Uterus (tissue), 4 donors: Measurements from ENCODE around the gene AGMO. TPM values are rescaled to one million over a fixed set of nuclear protein-coding genes. Genes with fewer than 3 reads are reported as not detected.

Experiments
- DNase-seq, 2 donors: peaks; one replicate each; pipeline ENCODE4 v3.0.0-alpha.2; 2019 to 2020
- H3K27ac ChIP-seq, 2 donors: fragments of 200-600 bp; sonication (generic); 1 replicate in 1 of 2; 2 replicates in 1 of 2; pipeline ENCODE4 v1.5.1; 2016 to 2018
- H3K27me3 ChIP-seq, 2 donors: fragments of 200-600 bp; sonication (generic); one replicate each; pipeline ENCODE4 v1.5.1; 2018 to 2019; ENCODE audit warnings: control low read depth in 1 of 2
- H3K36me3 ChIP-seq, 2 donors: fragments of 200-600 bp; sonication (generic); one replicate each; pipeline ENCODE4 v1.5.1; 2019; ENCODE audit warnings: control low read depth in 1 of 2
- H3K4me1 ChIP-seq, 2 donors: fragments of 200-600 bp; sonication (generic); one replicate each; pipeline ENCODE4 v1.5.1; 2018 to 2019; ENCODE audit warnings: control low read depth in 1 of 2
- H3K4me3 ChIP-seq, 2 donors: fragments of 200-600 bp; sonication (generic); 1 replicate in 1 of 2; 2 replicates in 1 of 2; pipeline ENCODE4 v1.5.1; 2018 to 2019; ENCODE audit warnings: mild to moderate bottlenecking in 1 of 2
- H3K9me3 ChIP-seq, 2 donors: fragments of 200-600 bp; sonication (generic); one replicate each; pipeline ENCODE4 v1.5.1; 2019; ENCODE audit warnings: control low read depth in 1 of 2
- CTCF ChIP-seq, 4 experiments: fragments of 200-600 bp in 2 of 4; fragments of 450-650 bp in 2 of 4; sonication (generic) in 2 of 4; IDR thresholded peaks; one replicate each; pipeline ENCODE4 v1.5.1; 2016 to 2019; ENCODE audit warnings: antibody characterized with exemption in 4 of 4, mild to moderate bottlenecking in 2 of 4, moderate library complexity in 1 of 4
- POLR2A ChIP-seq, 2 donors: fragments of 450-650 bp; IDR thresholded peaks; one replicate each; pipeline ENCODE4 v1.6.1; 2016; ENCODE audit warnings: antibody characterized with exemption in 2 of 2, mild to moderate bottlenecking in 1 of 2, moderate library complexity in 1 of 2
- intact Hi-C: fragments of 100-400 bp; cut with DNase I; formaldehyde crosslinking; loops from one replicate; pipeline ENCODE4 v1.15.1; 2023; ENCODE audit warnings: low total_unique reads
- total RNA-seq, 4 donors: library from RNA; depleted of rRNA in 3 of 4; stranded (reverse); fragments of >200 nt in 3 of 4; gene quantifications; one replicate each; pipeline versions ENCODE4 v1.1.0 to v1.2.4, GENCODE V29; 2014 to 2023
- donor health status: DM: yes; HTN: yes; CAD: no.

Gene AGMO
- total RNA-seq, 4 donors from 2014 or later = 0.24 to 1.5 TPM; not detected in 2

GRCh38 chr7:15546272-15546792 is 15.5 kb downstream of the AGMO start:
- H3K27ac ChIP-seq = no peak overlapping the region
- no peak overlapping the region for H3K4me3 ChIP-seq
- no peaks in the 10 kb centered on the region for H3K4me1 ChIP-seq
- DNase-seq = no peak
- no peaks in the 10 kb centered on the region for H3K36me3 ChIP-seq
- TF ChIP-seq POLR2A (IDR thresholded peaks at IDR 0.05) (no peak), CTCF (IDR thresholded peaks at IDR 0.05) (no peak)
- H3K9me3 ChIP-seq = no peaks in the 10 kb centered on the region
- intact Hi-C loops = no loop called here
- no peaks in the 10 kb centered on the region for H3K27me3 ChIP-seq

- H3K27ac ChIP-seq = no peak overlapping the region
- H3K4me1 ChIP-seq = no peaks in the 10 kb centered on the region
- no peaks in the 10 kb centered on the region for H3K9me3 ChIP-seq
- H3K36me3 ChIP-seq = no peaks in the 10 kb centered on the region
- intact Hi-C loops = no loop called here
- no peak for DNase-seq
- no peak overlapping the region for H3K4me3 ChIP-seq
- TF ChIP-seq CTCF (IDR thresholded peaks at IDR 0.05) (no peak), POLR2A (IDR thresholded peaks at IDR 0.05) (no peak)
- H3K27me3 ChIP-seq = no peaks in the 10 kb centered on the region
Observed at GRCh38 chr7:15544050-15544449, 17.8 kb downstream of the AGMO start.

GRCh38 chr7:15543256-15543655 is 18.6 kb downstream of the AGMO start:
- H3K27ac ChIP-seq = no peak overlapping the region
- no peaks in the 10 kb centered on the region for H3K9me3 ChIP-seq
- no peaks in the 10 kb centered on the region for H3K36me3 ChIP-seq
- no peak for DNase-seq
- intact Hi-C loops = no loop called here
- H3K27me3 ChIP-seq = no peaks in the 10 kb centered on the region
- no peaks in the 10 kb centered on the region for H3K4me1 ChIP-seq
- H3K4me3 ChIP-seq = no peak overlapping the region
- TF ChIP-seq POLR2A (IDR thresholded peaks at IDR 0.05) = no peak
- no peak for TF ChIP-seq CTCF (IDR thresholded peaks at IDR 0.05)

- DNase-seq = no peak
- intact Hi-C loops = no loop called here
- no peaks in the 10 kb centered on the region for H3K27me3 ChIP-seq
- no peaks in the 10 kb centered on the region for H3K9me3 ChIP-seq
- H3K4me3 ChIP-seq = no peak overlapping the region
- no peaks in the 10 kb centered on the region for H3K4me1 ChIP-seq
- no peak overlapping the region for H3K27ac ChIP-seq
- no peaks in the 10 kb centered on the region for H3K36me3 ChIP-seq
- TF ChIP-seq CTCF (IDR thresholded peaks at IDR 0.05) = no peak
- no peak for TF ChIP-seq POLR2A (IDR thresholded peaks at IDR 0.05)
Observed at GRCh38 chr7:15527648-15528047, 34.2 kb downstream of the AGMO start.

GRCh38 chr7:15525652-15526263 is 36.1 kb downstream of the AGMO start:
- Histone ChIP-seq H3K4me1 (no peaks in the 10 kb centered on the region), H3K9me3 (no peaks in the 10 kb centered on the region)
- no peak for DNase-seq

More at GRCh38 chr7:15525652-15526263, 36.1 kb downstream of the AGMO start:
- Histone ChIP-seq H3K27ac (no peak overlapping the region), H3K36me3 (no peaks in the 10 kb centered on the region), H3K4me3 (no peak overlapping the region), H3K27me3 (no peaks in the 10 kb centered on the region)
- intact Hi-C loops = no loop called here
- TF ChIP-seq POLR2A (IDR thresholded peaks at IDR 0.05) (no peak), CTCF (IDR thresholded peaks at IDR 0.05) (no peak)
